Endometrial microvascular endothelial cells (primary cell): ENCODE data around the gene AGO3. TPM values are rescaled to one million over a fixed set of nuclear protein-coding genes. Genes with fewer than 3 reads are reported as not detected.
"Not testable (repeated sequence)": the region's sequence is repeated elsewhere in the genome, so short reads cannot be mapped to it uniquely, and the experiment has no call there.

Experiments used
- in situ Hi-C: cut with HindIII; loops from 2 replicates; pipeline ENCODE4 v1.10.0; 2017; ENCODE audit warnings: low sequenced_read_pairs, low pct_unique_long_range_greater_than_20kb; ENCODE audit errors: inconsistent ontology term
- total RNA-seq: library from RNA; depleted of rRNA; stranded (reverse); fragments of >200 nt; gene quantifications from one replicate; pipeline ENCODE4 v1.2.3, GENCODE V29; 2015; ENCODE audit errors: inconsistent ontology term

Gene AGO3
- total RNA-seq: 7.2 TPM

GRCh38 chr1:35930593-35931445 lies at the start of gene AGO3:
TSS of gene AGO3 (plus strand) at chr1:35931105. CDS start at chr1:35931427, 322 bp downstream.
- in situ Hi-C loops: no loop called here

- in situ Hi-C loops: no loop called here
Measured at GRCh38 chr1:35881850-35882273, 49.0 kb upstream of the AGO3 start.

GRCh38 chr1:35882586-35882944 lies 48.3 kb upstream of the AGO3 start:
- in situ Hi-C loops: no loop called here

GRCh38 chr1:35882945-35883634 lies 47.8 kb upstream of the AGO3 start, which contains the start of gene AGO1:
TSS of gene AGO1 (plus strand) at chr1:35883209. CDS start at chr1:35883422, 213 bp downstream.
- in situ Hi-C loops: no loop called here

- in situ Hi-C loops: no loop called here
Measured at GRCh38 chr1:35883635-35884101, 47.2 kb upstream of the AGO3 start.

GRCh38 chr1:35884934-35885333 lies 46.0 kb upstream of the AGO3 start:
- in situ Hi-C loops: no loop called here

GRCh38 chr1:35885961-35886558 lies 44.8 kb upstream of the AGO3 start:
- in situ Hi-C loops: no loop called here

- in situ Hi-C loops: no loop called here
Measured at GRCh38 chr1:35886577-35887431, 44.1 kb upstream of the AGO3 start.

- in situ Hi-C loops: no loop called here
Measured at GRCh38 chr1:35887508-35887907, 43.4 kb upstream of the AGO3 start.

- in situ Hi-C loops: no loop called here
Measured at GRCh38 chr1:35888255-35888654, 42.6 kb upstream of the AGO3 start.

- in situ Hi-C loops: not testable (repeated sequence)
Measured at GRCh38 chr1:35888981-35889380, 41.9 kb upstream of the AGO3 start.

GRCh38 chr1:35893051-35893879 lies 37.6 kb upstream of the AGO3 start:
- in situ Hi-C loops: no loop called here

GRCh38 chr1:35894183-35894582 lies 36.7 kb upstream of the AGO3 start:
- in situ Hi-C loops: no loop called here

- in situ Hi-C loops: no loop called here
Measured at GRCh38 chr1:35894656-35895055, 36.2 kb upstream of the AGO3 start.

- in situ Hi-C loops: no loop called here
Measured at GRCh38 chr1:35899941-35900340, 31.0 kb upstream of the AGO3 start.

GRCh38 chr1:35901235-35901634 lies 29.7 kb upstream of the AGO3 start:
- in situ Hi-C loops: no loop called here

GRCh38 chr1:35902671-35903070 lies 28.2 kb upstream of the AGO3 start:
- in situ Hi-C loops: no loop called here

GRCh38 chr1:35914717-35915116 lies 16.2 kb upstream of the AGO3 start:
- in situ Hi-C loops: no loop called here
